Eye (tissue), 1 donor: ENCODE measurements around the gene NATD1.

Source experiments
- DNase-seq: peaks from one replicate; pipeline ENCODE4 v3.0.0-alpha.2; 2015

Gene NATD1

GRCh38 chr17:21289175-21289901 is 36.1 kb upstream of the NATD1 start:
- DNase-seq: no peak

GRCh38 chr17:21288571-21289017 is 35.4 kb upstream of the NATD1 start:
- DNase-seq: no peak

GRCh38 chr17:21287703-21288449 is 34.7 kb upstream of the NATD1 start:
- DNase-seq: no peak

- no peak for DNase-seq
These were observed 33.9 kb upstream of the NATD1 start for GRCh38 chr17:21286909-21287702.

- peak; percentile 87 for DNase-seq
These were observed 33.0 kb upstream of the NATD1 start for GRCh38 chr17:21286066-21286770.

- peak; percentile 50 for DNase-seq
These were observed 32.2 kb upstream of the NATD1 start for GRCh38 chr17:21285164-21286065.

- peak; percentile 99 for DNase-seq
These were observed 31.3 kb upstream of the NATD1 start, which contains the start of gene MAP2K3 for GRCh38 chr17:21284319-21285163. TSS of gene MAP2K3 (plus strand) at chr17:21284711. CDS start at chr17:21284921, 210 bp downstream.

- DNase-seq: no peak
These were observed 30.5 kb upstream of the NATD1 start for GRCh38 chr17:21283482-21284318.

- DNase-seq: no peak
These were observed 29.6 kb upstream of the NATD1 start for GRCh38 chr17:21282850-21283249.

GRCh38 chr17:21282231-21282630 is 29.0 kb upstream of the NATD1 start:
- DNase-seq: no peak

- peak; percentile 92 for DNase-seq
These were observed 26.9 kb upstream of the NATD1 start for GRCh38 chr17:21280081-21280518.

GRCh38 chr17:21279582-21279981 is 26.4 kb upstream of the NATD1 start:
- DNase-seq: no peak

GRCh38 chr17:21279198-21279535 is 26.0 kb upstream of the NATD1 start:
- no peak for DNase-seq

GRCh38 chr17:21278450-21279197 is 25.4 kb upstream of the NATD1 start:
- no peak for DNase-seq

- no peak for DNase-seq
These were observed 24.1 kb upstream of the NATD1 start for GRCh38 chr17:21277332-21277731.

GRCh38 chr17:21276264-21276588 is 23.0 kb upstream of the NATD1 start:
- DNase-seq: no peak

GRCh38 chr17:21275579-21276263 is 22.5 kb upstream of the NATD1 start:
- DNase-seq: peak; percentile 95

GRCh38 chr17:21275047-21275578 is 21.9 kb upstream of the NATD1 start:
- DNase-seq: no peak
